GM10266 (cell line): Measurements from ENCODE around the gene ELF4.

Experiments
- DNase-seq: peaks from one replicate; pipeline ENCODE4 v3.0.0; 2012; ENCODE audit errors: extremely low spot score
- TF ChIP-seq, protein P1 (sequence below): IDR thresholded peaks from 2 replicates; pipeline ENCODE4 v1.5.1; 2012; ENCODE audit warnings: mild to moderate bottlenecking, low read depth; ENCODE audit not compliant: control insufficient read depth, insufficient read depth; ENCODE audit errors: missing control alignments

The ELF4 gene

GRCh38 chrX:130111220-130112154 is 1.2 kb upstream of the ELF4 start:
- TF ChIP-seq, protein P1, sequence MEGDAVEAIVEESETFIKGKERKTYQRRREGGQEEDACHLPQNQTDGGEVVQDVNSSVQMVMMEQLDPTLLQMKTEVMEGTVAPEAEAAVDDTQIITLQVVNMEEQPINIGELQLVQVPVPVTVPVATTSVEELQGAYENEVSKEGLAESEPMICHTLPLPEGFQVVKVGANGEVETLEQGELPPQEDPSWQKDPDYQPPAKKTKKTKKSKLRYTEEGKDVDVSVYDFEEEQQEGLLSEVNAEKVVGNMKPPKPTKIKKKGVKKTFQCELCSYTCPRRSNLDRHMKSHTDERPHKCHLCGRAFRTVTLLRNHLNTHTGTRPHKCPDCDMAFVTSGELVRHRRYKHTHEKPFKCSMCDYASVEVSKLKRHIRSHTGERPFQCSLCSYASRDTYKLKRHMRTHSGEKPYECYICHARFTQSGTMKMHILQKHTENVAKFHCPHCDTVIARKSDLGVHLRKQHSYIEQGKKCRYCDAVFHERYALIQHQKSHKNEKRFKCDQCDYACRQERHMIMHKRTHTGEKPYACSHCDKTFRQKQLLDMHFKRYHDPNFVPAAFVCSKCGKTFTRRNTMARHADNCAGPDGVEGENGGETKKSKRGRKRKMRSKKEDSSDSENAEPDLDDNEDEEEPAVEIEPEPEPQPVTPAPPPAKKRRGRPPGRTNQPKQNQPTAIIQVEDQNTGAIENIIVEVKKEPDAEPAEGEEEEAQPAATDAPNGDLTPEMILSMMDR = no peak
- no peak for DNase-seq

DNA sequence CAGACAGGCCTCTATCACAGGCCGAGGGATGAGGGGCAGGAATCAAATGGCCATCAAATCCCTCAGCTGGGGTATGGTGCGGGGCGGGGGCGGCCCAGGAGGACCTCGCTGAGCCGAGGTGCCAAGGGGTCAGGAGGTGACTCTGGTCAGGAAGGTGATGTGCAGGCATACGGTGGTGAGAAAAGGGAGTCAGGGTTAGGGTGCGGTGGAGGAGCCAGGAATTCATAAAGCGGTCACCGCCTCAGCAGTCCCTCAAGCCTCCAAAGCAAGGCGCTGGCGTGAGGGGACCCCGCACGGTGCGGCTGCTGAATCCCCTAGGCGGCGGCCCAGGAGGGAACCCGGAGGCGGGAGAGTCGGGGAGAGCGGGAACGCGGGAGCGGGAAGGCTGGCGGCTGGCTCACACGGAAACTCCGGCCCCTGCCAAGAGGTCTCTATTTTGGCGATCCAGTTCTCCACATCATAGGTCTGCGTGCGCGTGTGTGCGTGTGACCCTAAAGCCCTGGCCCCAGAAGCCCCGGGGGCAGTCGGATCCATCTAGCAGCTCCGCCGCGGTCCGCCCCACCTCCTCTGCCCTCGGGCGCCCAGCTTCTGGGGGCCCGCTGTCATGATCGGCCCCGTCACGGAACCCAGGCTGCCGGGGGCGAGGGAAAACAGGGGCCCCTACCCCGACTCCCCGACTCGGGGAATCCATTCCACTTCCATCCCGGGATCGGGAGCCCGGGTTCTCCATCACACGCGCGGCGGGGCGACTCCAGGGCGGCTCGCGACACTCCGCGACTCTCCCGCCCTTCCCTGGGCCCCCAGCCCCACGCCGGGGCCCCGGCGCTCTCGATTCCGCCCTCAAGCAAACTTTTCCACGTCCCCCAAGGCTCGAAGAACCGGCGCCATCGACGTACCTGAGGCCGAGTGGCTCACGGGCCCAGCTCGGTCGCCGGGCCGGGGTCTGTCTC is 593 bp downstream of the ELF4 start:
- TF ChIP-seq, protein P1 = no peak
- DNase-seq = no peak

- TF ChIP-seq, protein P1 = peak; percentile 21
- peak; percentile 69 for DNase-seq
Observed at GRCh38 chrX:130108647-130109428, 1.5 kb downstream of the ELF4 start.

DNA sequence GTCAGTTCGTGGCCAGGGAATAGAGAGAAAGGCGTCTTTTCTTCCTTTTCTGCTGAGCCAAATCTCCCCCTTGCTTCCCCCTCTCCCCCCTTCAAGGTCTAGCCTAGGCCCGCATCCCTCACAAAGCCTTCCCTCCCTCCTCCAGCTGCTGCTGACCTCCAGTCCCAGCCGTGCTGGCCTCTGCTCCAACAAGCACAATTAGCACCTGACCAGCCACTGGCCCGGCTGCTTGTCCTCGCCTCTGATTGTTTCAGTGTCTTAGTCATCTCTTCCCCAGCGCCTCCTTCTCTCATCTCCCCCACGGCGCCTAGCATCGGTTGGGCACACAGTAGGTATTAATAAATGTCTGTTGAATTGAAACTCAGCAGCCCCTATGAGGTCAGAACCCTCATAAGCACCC is 4.2 kb downstream of the ELF4 start:
- TF ChIP-seq, protein P1 = no peak
- DNase-seq = no peak

GRCh38 chrX:130105244-130105643 is 5.1 kb downstream of the ELF4 start:
- no peak for DNase-seq
- TF ChIP-seq, protein P1 = no peak

- TF ChIP-seq, protein P1 = no peak
- DNase-seq = no peak
Observed at GRCh38 chrX:130103605-130104004, 6.7 kb downstream of the ELF4 start.
